HG03575 (cell line): ENCODE results near the gene SCUBE1.

Experiments
- ATAC-seq: cut with Tn5 transposase; IDR thresholded peaks from one replicate; pipeline ENCODE4 v1.9.1; 2021; ENCODE audit not compliant: unreplicated experiment, insufficient number of reproducible peaks, low FRiP score; ENCODE audit errors: extremely low read depth

The SCUBE1 gene

GRCh38 chr22:43177479-43177878, 165.7 kb downstream of the SCUBE1 start:
- ATAC-seq: no peak

GRCh38 chr22:43176090-43176489, 167.1 kb downstream of the SCUBE1 start:
- no peak for ATAC-seq

- no peak for ATAC-seq
These were observed 168.1 kb downstream of the SCUBE1 start for GRCh38 chr22:43174941-43175531.

- ATAC-seq: no peak
These were observed 169.0 kb downstream of the SCUBE1 start for GRCh38 chr22:43173976-43174720.

GRCh38 chr22:43173566-43173965, 169.6 kb downstream of the SCUBE1 start:
- ATAC-seq: no peak

- no peak for ATAC-seq
These were observed 171.0 kb downstream of the SCUBE1 start for GRCh38 chr22:43172191-43172590.

- ATAC-seq: no peak
These were observed 171.6 kb downstream of the SCUBE1 start for GRCh38 chr22:43171607-43172006.

GRCh38 chr22:43171019-43171491, 172.1 kb downstream of the SCUBE1 start:
- ATAC-seq: no peak

GRCh38 chr22:43170131-43170480, 173.1 kb downstream of the SCUBE1 start:
- ATAC-seq: no peak

GRCh38 chr22:43169310-43170130, 173.7 kb downstream of the SCUBE1 start:
- no peak for ATAC-seq

GRCh38 chr22:43168471-43169309, 174.5 kb downstream of the SCUBE1 start:
- ATAC-seq: no peak

GRCh38 chr22:43167001-43167589, 176.1 kb downstream of the SCUBE1 start:
- no peak for ATAC-seq

GRCh38 chr22:43166132-43166930, 176.8 kb downstream of the SCUBE1 start:
- ATAC-seq: no peak

- ATAC-seq: no peak
These were observed 178.5 kb downstream of the SCUBE1 start for GRCh38 chr22:43164636-43165035.

- ATAC-seq: no peak
These were observed 179.9 kb downstream of the SCUBE1 start for GRCh38 chr22:43163241-43163795.

GRCh38 chr22:43162412-43163150, 180.6 kb downstream of the SCUBE1 start:
- no peak for ATAC-seq

- no peak for ATAC-seq
These were observed 182.6 kb downstream of the SCUBE1 start for GRCh38 chr22:43160497-43161126.
